GM18868 (cell line): ENCODE data around the gene MRPS10.
A peak's percentile ranks its signal among the peaks of the same experiment; 100 is the strongest.

Experiments used
- ATAC-seq: cut with Tn5 transposase; IDR thresholded peaks from one replicate; pipeline ENCODE4 v1.9.1; 2021; ENCODE audit warnings: mild to moderate bottlenecking, moderate library complexity; ENCODE audit not compliant: unreplicated experiment

MRPS10 gene

DNA sequence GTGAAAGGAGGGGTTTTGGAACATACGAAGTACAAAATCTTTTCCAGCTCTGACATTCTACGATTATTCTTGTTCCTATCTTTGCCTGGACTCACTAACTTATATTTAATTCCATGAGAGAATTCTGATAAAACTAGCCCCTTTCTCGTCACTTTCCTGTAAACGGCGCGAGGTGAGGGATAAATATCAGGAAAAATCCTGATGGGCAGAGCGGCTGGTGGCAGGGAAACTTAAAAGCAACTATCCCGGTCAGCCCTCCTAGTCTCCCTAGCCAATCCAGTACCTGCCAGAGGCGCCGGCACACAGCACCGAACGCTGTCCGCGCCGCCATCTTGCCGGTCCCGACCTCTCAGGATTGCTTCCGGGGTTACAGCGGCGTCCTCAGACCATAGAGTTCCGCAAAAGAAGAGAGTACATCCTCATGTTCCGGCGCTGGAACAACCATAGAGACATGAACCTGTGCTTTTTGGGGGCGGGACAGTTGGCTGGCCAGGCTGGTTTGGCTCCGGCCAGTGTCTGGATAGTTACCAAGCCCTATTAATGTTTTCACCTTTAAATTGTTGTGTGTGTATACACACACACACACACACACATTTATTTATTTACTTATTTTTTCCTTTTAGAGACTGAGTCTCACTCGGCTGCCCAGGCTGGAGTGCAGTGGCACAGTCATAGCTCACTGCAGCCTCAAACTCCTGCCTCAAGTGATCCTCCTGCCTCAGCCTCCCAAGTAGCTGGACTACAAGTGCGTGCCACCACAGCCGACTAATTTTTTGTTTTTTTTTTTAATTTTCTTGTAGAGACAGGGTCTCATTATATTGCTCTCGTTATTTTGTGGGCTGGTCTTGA lies at the start of gene MRPS10:
MRPS10 (minus strand) TSS at position 343 of the 849 bp plus-strand sequence; CDS start at position 331, 12 bp downstream.
- ATAC-seq, result peak; percentile 93

DNA sequence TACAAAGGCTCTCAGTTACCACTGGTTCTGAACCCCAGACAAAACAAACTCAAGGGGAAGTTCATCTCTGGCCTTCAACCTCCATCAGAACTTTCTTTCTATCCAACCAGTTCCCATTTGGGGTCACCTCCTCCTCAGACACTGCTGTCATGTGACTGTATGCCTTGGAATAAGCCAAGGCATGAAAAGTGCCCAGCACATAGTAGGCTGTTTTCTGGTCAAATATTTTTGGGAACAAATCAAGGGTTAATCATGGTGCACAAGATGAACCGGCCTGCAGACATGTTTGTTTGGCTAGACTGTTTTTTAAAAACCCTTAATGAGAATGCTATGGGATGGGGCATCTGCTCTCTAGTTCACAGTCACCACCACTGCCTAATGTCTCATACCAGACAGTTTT lies 48.9 kb upstream of the MRPS10 start:
- ATAC-seq, result no peak

DNA sequence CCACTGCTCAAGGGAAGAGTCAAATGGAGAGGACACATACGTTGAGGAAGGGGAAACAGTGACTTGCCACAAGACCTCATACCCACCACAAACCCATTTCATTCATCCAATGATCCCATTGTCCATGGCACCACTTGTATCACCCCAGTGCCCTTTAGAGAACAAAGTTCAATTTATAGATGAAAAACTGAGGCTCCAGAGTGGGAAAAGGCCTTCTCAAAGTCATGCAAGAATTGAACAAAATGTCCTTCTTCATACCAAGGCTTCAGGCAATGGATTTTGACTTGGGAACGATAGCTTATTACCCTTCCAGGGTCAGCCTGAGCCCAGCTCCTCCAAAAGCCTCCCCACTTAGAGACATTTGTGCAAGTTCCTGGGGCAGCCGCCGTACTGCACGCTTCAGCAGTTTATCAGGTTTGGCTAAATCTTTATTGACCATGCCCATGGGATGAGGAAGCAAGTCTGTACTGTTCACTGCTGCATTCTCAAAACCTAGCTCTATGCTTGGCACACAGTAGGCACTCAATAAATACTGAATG lies 47.3 kb upstream of the MRPS10 start:
- no peak for ATAC-seq

- ATAC-seq, result no peak
Observed at GRCh38 chr6:42264162-42264851, 46.6 kb upstream of the MRPS10 start.

- ATAC-seq, result no peak
Observed at GRCh38 chr6:42263165-42263728, 45.6 kb upstream of the MRPS10 start.

DNA sequence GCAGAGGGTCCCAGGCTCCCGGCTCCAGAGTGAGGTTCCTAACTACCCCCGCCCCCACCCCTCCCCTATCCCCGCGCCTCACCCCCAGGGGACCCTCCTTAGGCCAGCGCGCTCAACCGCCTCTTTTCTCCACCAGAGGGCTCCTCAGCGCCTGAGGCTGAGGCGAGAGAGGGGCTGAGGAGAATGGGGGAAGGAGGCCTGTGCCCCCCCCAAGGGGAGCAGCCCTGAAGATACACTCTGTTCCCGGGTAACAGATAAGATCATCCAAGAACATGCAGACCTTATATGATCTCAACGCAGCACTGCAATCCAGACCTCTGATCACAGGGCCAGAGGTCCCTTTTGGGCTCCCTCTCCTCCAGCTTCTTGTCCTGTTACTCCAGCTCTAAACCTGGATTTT lies 43.3 kb upstream of the MRPS10 start:
- no peak for ATAC-seq

- no peak for ATAC-seq
Observed at GRCh38 chr6:42260396-42260888, 42.8 kb upstream of the MRPS10 start.

- ATAC-seq, result no peak
Observed at GRCh38 chr6:42259841-42260395, 42.3 kb upstream of the MRPS10 start.

GRCh38 chr6:42259286-42259685 lies 41.6 kb upstream of the MRPS10 start:
- ATAC-seq, result no peak

GRCh38 chr6:42257614-42258013 lies 40.0 kb upstream of the MRPS10 start:
- ATAC-seq, result no peak

- no peak for ATAC-seq
Observed at GRCh38 chr6:42257063-42257462, 39.4 kb upstream of the MRPS10 start.

GRCh38 chr6:42255050-42255449 lies 37.4 kb upstream of the MRPS10 start:
- no peak for ATAC-seq

DNA sequence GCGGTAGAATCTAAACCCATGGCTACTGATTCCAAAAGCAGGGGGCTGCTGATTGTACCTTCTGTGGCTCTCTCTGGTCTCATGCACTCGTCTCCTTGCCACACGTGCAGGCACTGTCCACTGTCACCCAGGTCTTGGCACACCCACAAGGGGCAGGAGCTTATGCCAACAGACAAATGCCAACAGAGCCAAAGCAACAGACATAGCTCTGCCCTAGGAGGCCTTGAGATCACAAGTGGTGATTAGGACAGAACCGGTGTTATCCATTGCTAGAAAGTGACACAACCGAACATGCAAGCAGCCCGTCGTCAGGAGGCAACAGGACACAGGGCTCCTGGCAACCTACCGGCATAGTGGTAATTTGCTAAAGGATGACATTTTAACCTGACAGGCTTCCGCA lies 36.8 kb upstream of the MRPS10 start:
- ATAC-seq, result no peak

GRCh38 chr6:42251911-42252637 lies 34.4 kb upstream of the MRPS10 start:
- no peak for ATAC-seq

- no peak for ATAC-seq
Observed at GRCh38 chr6:42251500-42251899, 33.8 kb upstream of the MRPS10 start.

DNA sequence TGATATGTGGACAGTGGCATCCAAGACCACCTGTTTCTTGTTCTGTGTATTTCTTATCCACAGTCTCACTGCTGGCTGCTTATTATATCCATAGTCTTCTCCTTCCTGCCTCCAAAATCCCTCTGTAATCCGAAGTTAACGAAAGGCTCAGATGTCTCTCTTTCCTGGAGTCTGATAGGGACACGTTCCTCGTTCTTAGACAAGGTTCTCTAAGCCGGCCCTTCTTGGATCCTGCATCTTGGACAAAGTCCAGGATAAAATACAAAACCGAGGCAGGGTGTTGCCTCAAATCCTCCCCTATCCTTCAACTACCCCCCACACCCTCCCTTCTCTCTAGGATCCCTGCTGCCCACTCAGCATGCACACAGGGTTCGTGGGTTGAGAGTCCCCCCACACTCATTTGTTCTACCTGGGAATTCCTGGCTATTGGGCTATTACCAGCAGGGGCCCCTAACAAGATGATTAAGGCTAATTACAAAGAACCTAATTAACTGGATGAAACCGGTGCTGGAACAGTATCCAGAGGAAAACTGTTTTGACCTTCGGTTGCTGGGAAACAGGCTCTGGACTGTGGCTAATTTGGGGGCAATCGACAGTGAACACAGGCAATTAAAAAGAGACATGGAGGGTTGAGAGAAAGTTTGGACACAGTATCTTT lies 32.7 kb upstream of the MRPS10 start:
- ATAC-seq, result no peak

DNA sequence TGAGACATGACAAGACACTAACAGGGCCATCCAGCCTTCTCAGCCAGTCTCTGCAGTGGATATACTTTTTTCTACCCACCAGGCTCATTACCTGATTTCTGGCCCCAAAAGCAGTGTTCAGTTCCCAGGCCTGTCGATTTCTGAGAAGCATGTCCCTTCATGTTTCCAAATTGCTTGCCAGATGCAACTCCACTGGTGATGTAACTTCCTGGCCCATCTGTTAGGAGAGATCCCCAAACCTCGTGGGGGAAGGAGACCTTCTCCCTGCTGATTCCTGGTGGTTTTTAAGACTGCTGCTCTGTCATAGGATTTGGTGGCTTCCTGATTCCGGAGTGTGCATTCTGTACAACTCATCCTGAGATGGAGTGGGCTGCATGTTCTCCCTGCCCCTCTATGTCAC lies 31.6 kb upstream of the MRPS10 start:
- ATAC-seq, result no peak

DNA sequence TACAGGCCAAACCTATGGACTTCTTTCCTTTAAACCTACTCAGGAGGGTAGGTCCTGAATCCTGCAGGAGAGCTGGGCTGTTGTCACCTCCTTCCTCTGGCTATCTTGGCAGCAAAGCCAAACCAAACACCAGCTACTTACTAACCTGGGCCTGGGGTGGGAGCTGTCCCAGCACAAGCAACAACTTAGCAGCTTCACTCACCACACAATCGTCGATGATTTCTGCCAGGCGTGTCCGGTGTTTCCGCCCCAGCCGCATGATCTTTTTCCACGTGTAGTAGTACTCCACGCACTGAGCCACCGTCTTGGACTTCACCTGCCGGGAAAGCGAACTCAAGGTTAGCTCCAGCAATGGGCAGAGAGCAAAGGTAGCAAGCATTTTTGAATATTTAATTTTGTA lies 25.4 kb upstream of the MRPS10 start:
- no peak for ATAC-seq

DNA sequence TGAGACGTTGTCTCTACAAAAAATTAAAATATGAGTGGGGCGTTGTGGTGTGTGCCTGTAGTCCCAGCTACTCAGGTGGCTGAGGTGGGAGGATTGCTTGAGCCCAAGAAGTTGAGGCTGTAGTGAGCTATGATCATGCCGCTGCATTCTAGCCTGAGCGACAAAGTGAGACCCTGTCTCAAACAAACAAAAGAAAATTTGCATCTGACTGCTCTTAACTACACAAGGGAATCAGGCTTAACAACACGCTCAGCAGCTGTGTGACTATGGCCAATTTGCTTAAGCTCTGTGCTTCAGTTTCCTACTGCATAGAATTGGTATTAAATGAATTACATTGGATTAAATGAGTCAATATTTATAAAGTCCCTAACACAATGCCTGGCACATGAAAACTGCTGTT lies 24.3 kb upstream of the MRPS10 start:
- ATAC-seq, result no peak
